GM19043 (cell line): Measurements from ENCODE around the gene STARD5.

ENCODE experiments used
- ATAC-seq: cut with Tn5 transposase; IDR thresholded peaks from one replicate; pipeline ENCODE4 v1.9.1; 2021; ENCODE audit warnings: low read depth; ENCODE audit not compliant: unreplicated experiment

STARD5 gene

GRCh38 chr15:81314378-81314777 lies 9.6 kb downstream of the STARD5 start:
- ATAC-seq = no peak

GRCh38 chr15:81313686-81314085 lies 10.3 kb downstream of the STARD5 start:
- ATAC-seq = no peak

- ATAC-seq = no peak
Measured at GRCh38 chr15:81312790-81313543, 11.0 kb downstream of the STARD5 start.

- peak; percentile 41 for ATAC-seq
Measured at GRCh38 chr15:81311752-81312464, 12.0 kb downstream of the STARD5 start.

- ATAC-seq = no peak
Measured at GRCh38 chr15:81310480-81310879, 13.5 kb downstream of the STARD5 start.

GRCh38 chr15:81309647-81310450 lies 14.1 kb downstream of the STARD5 start:
- no peak for ATAC-seq

- ATAC-seq = no peak
Measured at GRCh38 chr15:81308260-81308659, 15.7 kb downstream of the STARD5 start.

- no peak for ATAC-seq
Measured at GRCh38 chr15:81304226-81304625, 19.7 kb downstream of the STARD5 start.

GRCh38 chr15:81303244-81304225 lies 20.4 kb downstream of the STARD5 start:
- no peak for ATAC-seq

- ATAC-seq = no peak
Measured at GRCh38 chr15:81302701-81303109, 21.2 kb downstream of the STARD5 start.

GRCh38 chr15:81301815-81302399 lies 22.0 kb downstream of the STARD5 start:
- peak; percentile 73 for ATAC-seq

GRCh38 chr15:81301385-81301784 lies 22.6 kb downstream of the STARD5 start:
- no peak for ATAC-seq

GRCh38 chr15:81299630-81300273 lies 24.2 kb downstream of the STARD5 start:
- no peak for ATAC-seq

GRCh38 chr15:81299156-81299555 lies 24.8 kb downstream of the STARD5 start:
- no peak for ATAC-seq

- no peak for ATAC-seq
Measured at GRCh38 chr15:81298611-81299010, 25.3 kb downstream of the STARD5 start.

GRCh38 chr15:81297603-81298575 lies 26.1 kb downstream of the STARD5 start:
- ATAC-seq = no peak

- ATAC-seq = no peak
Measured at GRCh38 chr15:81297147-81297572, 26.8 kb downstream of the STARD5 start.

- ATAC-seq = peak; percentile 36
Measured at GRCh38 chr15:81296673-81297072, 27.3 kb downstream of the STARD5 start.
